Middle frontal gyrus (tissue), 1 donor: Measurements from ENCODE around the gene CFAP410.
"Not testable (repeated sequence)": the region's sequence is repeated elsewhere in the genome, so short reads cannot be mapped to it uniquely, and the experiment has no call there.

ENCODE experiments used
- DNase-seq: peaks from one replicate; pipeline ENCODE4 v3.0.0-alpha.2; 2015; ENCODE audit warnings: low spot score; ENCODE audit errors: extremely low spot score

Gene CFAP410

DNA sequence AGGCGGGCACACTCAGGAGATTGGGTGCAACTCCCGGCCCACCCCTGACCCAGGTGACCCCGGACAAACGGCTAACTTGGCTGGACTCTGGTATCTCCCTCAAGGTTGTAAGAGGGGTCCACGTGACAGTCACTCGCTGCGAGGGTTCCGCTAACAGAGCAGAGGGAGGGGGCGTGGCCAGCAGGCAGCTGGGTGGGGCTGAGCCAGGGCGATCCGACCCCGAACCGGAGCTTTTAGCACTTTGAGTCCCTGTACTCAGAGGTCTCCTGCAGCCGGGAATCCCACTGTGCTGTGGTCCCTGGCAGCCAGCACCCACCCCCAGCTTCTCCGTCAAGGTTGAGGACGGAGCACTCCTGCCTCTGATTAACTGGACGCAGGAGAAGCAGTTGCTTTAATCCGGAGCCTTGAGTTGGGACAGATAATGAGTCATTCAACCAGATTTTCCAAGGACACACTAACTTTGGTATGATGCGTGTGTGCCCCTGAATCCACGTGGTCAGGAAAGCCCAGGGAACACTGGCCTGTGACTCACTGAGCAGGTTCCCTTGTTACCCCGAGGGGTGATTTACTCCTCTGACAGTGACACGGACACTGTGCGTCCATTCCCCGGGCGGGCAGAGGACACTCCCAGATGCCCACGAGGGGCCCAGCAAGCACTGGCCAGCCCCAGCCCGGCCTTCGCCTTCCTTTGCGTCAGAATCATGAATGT lies 31.0 kb upstream of the CFAP410 start:
- DNase-seq, result no peak

DNA sequence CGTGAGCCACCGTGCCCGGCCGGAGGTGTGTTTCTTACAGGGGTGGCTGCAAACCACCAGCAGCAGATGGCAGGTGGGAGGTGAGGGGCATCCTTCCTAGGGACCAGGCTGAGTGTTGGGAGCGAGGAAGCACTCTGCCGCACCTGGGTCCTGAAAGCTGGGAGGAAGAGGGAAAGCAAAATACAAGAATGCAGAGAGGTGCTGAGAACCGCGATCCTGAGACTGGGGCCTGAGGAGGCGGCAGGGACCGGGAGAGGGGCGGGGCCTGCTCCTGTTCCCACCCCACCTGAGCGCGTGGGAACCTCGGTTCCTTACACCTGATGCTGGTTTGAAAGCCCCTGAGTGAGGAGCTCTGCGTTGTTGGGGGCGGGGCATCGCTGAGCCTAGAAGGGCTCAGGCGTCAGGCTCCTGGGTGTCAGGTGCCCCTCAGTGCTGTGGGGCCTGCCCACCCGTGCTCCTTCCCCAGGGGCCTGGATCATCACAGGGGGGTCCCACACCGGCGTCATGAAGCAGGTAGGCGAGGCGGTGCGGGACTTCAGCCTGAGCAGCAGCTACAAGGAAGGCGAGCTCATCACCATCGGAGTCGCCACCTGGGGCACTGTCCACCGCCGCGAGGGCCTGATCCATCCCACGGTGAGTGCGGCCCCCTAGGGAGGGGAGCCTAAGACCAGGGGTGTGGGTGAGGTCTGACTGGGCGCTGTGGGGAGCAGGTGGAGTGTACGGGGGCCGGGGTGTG lies 29.7 kb upstream of the CFAP410 start:
- no peak for DNase-seq

DNA sequence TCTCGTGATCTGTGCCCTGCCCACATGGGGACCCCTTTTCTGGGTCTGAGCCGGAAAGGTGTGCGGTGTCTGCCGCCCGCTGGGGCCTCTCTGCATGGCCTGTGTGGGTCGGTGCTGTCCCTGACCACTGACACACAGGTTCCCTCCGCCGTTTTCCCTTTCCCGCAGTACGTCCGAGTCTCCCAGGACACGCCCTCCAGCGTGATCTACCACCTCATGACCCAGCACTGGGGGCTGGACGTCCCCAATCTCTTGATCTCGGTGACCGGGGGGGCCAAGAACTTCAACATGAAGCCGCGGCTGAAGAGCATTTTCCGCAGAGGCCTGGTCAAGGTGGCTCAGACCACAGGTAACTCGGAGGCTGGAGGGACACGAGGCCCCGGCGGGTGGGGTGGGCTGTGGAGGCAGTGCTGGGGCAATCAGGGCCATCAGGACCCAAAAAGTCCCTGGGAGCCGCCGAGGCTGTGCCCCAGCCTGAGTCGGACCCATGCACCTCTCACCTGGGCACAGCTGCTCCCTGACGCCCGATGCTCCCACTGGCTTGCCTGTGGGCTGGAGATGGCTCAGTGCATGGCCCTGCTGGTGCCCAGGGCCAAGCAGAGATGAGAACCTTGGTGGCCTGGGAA lies 27.5 kb upstream of the CFAP410 start:
- DNase-seq, result no peak

DNA sequence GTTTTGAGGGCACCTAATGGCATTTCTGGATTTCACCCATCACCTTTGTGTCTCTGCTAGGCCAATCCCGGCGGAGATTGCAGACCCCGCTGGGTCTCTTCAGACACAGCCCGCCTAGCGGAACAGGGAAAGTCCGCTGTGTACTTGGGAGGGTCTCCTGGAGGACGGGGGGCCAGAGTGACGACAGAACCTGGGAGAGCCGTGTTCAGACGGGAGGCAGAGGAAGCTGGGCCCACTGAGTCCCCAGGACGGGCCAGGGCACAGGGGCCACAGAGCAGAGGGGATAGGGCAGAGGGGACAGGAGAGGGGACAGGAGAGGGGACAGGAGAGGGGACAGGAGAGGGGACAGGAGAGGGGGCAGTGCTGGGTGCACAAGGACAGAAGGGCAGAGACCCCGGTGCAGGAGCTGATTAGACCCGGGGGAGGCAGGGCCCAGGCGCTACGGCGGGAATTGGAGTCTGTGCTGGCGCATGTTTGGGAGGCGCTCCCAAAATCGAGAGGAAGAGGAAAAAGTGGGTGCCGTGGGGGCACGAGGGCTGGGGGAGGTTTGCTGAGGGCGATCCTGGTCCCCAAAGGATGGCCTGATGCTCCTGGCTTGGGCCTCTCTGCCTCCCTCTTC lies 26.9 kb upstream of the CFAP410 start:
- DNase-seq, result no peak

DNA sequence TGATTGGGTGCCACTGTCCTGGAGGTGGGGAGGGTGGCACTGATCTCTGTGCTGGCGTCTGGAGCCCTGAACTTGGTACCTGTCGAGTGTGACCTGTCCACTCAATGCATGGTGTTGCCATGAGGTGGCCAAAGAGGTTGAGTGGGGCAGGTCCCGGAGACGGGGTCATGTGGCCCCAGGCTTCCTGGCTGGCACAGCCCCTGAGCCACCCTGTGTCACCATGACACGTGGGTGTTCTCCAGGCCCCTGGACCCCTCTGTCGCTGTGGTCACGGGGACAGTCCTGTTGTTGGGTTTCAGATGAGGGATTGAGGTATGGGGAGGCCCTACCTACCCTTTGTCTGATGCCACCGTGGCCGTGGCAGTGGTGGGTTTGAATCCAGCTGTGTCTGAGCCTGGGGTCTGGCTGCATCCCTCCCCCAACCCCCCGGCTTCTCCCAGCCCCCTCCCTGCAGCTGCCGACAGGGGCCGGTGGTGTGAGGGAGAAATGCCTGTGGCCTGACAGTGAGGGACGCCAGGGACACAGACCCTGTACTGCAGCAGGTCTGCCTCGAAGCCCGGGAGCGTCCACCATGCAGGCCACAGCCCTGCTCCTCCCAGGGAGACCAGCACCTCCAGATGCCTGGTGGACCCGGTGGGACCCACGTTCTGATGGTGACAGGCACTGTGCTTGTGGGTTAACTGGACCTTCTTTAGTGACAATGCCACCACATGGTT lies 26.2 kb upstream of the CFAP410 start:
- no peak for DNase-seq

DNA sequence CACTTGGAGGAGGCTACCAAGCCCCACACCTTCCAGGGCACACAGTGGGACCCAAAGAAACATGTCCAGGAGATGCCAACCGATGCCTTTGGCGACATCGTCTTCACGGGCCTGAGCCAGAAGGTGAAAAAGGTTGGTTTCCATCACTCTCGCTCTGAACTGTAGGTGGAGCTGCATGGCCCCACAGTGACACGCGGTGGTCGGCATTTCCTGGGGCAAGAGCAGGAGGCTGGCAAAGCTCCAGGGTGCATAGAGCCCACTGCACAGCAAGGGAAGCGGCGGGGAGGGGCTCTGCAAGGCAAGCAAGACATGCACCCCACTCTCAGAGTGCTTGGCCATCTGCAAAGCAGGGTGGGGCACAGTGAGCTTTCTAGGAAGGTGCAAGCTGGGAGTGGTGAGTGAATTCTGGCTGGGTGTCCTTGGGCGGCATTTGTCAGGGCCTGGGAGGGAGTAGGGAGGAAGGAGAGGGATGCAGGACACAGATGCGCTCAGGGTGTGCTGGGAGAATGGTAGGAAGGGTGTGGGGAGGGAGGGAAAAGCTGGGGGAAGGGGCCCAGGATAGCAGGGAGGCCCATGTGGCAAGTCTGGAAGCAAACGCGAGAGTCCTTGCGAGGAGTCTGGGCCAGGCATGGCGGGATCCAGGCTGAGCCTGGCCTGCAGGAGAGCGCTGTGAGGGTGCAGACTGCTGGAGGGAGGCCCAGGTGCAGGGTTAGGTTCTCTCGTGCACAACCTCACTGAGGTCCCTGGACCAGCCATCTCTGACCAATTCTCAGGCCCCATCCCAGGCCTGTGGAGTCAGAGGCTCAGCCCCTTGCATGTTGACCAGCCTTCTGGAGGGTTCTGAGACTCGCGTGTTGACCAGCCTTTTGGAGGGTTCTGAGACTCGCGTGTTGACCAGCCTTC lies 25.2 kb upstream of the CFAP410 start:
- no peak for DNase-seq

DNA sequence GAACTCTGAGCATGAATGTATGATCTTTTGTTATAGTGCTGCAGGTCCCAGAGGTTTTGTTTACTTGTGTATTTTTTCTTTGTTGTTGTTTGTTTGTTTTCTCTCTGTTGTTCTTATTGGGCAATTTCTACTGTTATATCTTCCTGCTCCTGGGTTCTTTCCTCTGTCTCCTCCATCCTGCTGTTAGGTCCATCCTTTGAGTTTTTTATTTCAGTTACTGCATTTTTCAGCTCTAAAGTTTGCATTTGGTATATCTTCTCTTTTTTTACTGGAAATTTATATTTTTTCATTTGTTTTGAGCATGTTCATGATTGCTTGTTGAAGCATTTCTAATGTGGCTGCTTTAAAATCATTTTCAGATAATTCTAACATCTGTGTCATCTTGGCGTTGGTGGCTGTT lies 24.1 kb upstream of the CFAP410 start:
- no peak for DNase-seq

DNA sequence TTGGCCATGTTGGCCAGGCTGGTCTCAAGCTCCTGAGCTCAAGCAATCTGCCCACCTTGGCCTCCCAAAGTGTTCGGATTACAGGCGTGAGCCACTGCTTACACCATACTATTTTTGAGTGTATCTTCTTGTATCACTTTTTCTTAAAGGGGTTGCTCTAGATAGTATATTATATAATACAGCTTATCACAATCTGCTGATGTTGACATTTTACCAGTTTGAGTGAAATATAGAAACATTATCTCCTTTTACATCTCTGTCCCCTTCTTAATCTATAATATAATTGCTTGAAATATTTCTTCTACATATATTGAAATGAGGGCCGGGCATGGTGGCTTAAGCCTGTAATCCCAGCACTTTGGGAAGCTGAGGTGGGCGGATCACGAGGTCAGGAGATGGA lies 22.7 kb upstream of the CFAP410 start:
- DNase-seq, result not testable (repeated sequence)

DNA sequence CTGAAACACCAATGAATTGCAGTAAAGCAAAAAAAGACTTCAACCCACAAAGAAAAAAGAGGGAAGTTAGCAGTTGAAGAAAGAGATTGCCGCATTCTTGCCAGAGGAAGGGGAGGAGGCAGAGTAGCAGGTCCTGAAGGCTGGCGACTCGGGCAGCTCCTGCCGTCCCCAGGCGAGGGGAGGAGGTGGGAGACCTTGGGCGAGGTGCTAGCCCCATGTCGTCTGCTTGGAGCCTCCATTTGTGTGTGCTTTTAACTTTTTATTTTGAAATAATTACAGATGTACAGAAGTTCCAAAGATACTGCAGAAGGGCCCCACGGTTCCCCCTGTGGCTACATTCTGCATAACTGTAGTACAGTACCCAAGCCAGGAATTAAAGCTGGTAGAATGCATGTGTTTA lies 21.0 kb upstream of the CFAP410 start:
- no peak for DNase-seq

DNA sequence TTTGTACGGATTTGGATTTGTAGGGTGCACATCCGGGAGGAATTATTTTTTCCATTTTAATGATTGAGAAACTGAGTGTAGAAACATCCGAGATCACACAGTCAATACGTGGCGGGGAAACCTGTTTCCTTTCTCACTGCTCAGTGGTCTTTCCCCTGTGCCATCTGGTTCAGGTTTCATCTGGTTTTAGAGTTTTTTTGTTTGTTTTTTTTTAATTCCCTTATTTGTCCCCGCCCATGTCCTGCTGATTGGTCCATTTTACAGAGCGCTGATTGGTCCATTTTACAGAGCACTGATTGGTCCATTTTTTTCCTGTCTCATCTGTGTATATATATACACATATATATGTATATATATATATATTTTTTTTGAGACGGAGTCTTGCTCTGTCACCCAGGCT lies 20.2 kb upstream of the CFAP410 start:
- DNase-seq, result no peak

DNA sequence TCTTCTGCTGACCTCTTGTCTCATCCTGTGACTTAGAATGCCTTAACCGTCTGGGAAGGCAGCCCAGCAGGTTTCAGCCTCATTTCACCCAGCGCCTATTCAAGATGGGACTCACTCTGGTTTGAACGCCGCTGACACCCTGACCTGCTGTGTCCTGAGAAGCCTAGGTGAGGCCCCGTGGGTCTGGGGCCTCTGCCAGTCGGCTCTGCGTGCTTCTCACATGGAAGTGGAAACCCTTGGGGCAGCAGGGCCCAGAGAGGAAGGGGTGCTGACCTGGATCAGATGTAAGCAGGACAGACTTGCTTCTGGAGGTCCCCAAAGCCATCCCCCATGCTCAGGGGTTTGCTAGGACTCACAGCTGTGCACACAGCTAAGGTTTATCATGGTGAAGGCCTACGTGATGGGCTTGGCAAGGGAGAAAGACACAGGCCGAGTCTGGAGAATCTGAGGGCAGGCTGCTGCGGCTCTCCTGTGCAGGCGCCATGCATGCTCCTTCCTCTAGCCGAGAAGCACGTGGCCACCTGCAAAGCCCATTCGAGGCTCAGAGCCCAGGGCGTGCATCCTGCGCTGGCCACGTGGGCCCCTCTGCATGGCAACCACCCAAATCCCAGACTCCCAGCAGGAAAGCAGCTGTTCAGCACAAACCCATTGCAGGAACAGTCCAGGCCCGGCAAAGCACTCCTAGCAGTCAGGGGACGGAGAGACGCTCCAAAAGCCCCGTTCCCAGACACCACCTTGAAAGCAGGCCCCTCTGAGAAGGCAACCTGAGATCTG lies 18.1 kb upstream of the CFAP410 start:
- DNase-seq, result no peak

DNA sequence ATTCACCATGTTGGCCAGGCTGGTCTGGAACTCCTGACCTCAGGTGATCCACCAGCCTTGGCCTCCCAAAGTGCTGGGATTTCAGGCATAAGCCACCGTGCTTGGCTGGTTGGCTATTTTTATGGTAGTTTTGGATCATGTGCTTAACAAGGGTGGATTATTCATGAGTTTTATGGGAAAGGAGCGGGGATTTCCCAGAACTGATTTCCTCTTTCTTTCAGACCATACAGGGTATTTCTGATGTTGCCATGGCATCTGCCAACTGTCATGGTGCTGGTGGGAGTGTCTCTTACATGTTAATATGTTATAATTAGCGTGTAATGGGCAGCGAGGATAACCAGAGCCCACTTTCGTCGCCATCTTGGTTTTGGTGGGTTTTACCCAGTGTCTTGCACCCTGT lies 17.4 kb upstream of the CFAP410 start:
- DNase-seq, result no peak

DNA sequence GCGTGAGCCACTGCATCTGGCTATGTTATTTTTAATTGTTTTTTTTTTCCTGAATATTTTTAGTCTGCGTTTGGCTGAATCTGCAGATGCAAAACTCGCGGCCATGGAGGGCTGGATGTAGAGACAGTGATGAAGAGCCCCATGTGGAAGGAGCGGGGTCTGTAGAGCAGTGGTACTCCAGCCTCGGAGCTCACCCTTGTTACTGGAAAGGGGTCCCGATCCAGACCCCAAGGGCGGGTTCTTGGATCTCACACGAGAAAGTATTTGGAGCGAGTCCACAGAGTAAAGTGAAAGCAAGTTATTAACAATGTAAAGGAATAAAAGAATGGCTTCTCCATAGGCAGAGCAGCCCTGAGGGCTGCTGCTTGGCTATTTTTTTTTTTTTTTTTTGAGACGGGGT lies 17.0 kb upstream of the CFAP410 start:
- DNase-seq, result no peak

DNA sequence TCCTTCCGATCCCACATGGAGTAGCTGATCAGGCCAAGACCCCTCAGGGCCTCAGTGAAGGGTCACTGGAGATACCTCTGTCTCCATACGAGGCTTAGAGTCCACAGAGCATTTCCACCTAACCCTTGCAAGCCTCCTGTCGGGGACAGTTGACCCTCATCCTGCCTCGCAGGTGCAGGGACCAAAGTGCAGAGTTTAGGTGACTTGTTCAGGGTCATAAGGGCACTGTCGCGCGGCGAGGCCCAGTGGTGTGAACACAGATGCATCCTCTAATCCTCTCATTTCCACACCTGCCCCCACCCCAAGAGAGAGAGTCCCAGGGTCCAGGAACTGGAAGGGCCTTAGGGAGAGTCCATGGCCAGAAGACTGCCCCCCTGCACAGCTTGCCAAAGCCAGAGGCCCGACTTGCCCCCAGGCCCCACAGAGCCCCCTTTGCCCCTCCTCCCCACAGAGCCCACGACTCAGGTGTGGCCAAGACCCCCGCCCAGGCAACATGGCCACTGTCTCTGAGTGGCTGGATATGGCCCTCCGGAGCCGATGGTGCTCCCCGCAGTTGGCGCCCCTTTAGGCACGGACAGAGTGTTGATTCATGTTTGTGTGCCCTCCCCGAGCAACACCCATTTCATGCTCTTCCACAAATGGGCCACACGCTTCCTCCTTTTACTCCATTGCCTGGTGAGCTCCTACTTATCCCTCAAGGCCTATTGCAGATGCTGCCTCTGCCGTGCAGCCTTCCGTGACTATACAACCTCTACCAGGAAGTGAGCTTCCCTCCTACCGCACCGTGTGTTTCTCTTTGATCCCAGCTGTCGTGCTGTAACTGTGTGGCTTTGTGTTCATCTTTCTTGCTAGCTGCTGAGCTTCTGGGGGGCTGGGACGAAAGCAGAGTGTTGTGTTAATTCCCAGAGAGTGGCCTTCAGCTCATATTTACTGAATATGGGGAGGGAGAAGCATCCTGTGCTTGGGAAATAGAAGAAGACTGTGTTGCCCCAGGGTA lies 15.9 kb upstream of the CFAP410 start:
- no peak for DNase-seq

DNA sequence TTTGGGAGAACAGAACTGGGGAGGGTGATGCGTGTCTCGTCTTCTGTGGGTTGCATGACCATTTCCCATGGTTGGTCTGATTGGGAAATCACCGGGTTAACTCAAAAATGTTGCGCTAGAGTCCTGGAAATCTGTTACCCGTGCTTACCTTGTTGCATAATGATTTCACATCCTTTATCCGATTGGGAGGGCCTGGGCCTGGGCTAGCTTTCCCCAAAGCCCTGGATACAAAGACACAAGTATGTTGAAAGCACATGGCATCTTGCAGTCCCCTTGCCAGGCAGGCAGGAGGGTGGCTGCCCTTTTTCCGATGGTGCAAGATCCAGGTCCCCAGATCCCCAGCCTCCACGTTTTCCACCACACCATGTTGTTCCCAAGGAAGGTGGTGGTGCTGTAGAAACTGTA lies 14.8 kb upstream of the CFAP410 start:
- DNase-seq, result no peak

DNA sequence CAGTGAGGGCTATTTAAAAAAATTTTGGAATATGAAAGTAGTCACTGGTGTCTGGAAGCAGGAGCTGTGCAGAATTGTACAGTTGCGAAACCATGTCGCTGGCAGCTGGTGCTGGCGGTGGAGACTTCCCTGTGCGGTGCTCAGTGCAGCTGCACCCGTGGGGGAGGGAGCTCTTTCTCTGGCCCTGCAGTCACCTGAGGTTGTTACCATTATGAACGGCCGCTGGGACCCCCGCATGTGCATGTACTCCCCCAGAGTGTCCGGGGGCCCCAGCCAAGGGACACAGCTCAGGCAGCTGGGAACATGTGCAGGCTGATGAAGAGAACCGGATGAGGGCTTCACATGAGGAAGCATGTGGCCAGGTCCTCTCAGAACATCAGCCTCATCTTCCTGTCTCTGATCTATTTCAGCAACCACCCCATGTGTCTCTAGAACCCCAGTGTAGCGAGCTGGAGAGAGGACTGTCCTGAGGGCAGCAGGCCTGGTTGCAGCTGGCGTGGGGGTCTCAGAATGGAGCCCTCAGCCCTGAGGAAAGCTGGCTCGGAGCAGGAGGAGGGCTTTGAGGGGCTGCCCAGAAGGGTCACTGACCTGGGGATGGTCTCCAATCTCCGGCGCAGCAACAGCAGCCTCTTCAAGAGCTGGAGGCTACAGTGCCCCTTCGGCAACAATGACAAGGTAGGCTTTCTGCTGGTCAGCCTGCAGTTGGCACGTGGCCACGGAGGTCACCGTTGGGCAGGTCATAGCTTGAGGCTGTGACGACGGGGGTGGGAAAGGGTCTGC lies 14.2 kb upstream of the CFAP410 start, which contains the start of gene TRPM2:
TSS of gene TRPM2 (plus strand) at position 431 of the 780 bp plus-strand sequence. CDS start at position 511, 80 bp downstream.
- no peak for DNase-seq

DNA sequence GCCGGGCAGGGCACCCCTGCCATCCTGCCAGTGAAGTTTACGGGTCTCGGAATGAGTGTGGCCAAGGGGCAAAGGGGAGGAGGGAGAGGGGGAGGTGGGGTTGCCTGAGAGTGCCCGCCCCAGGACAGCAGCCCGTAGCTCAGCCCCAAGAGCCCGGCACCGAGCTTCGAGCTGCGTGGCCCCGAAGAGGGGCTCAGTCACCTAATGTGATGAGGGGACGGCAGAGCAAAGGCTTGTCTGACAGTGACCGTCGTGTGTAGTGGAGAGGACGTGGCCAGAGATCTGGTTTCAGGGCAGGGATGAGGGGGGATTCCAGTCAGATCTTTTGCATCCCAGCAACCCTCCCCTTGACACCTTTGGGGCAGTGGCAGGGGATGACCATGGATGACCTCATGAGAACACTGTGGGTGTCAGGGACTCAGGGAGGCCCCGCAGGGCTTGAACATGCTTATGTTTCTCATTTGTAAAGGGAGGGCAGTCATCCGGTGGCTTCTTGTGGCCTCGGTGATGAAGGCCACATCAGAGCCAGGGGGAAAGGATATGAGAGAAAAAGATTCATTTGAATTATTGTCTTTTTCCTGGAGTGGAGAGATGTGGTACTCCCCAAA lies 13.2 kb upstream of the CFAP410 start:
- DNase-seq, result no peak
